ENCODE measurements around the gene CSNK1E.

DNA sequence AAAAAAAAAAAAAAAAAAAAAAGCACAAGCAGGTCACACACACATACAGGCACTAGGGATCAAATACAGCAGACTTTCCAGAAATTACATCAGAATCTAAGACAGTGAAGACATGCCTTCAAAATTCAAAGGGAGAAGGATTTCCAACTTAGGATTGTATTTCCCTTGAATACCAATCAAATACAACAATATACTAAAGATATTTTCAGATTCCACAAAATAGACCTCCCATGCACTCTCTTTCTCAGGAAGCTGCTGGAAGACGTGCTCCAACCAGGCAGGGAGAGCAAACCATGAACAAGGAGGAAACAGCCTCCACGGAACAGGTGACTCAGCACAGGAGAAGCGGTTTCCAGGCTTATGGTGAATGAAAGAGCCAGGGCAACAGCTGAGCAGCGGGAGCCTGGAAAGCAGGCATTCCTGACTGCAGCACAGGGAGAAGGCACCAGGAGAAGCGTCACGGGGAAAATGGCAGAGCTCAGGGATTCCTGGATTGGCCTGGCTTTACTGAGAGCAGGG is 76.4 kb downstream of the CSNK1E start:
- TF ChIP-seq CTCF (IDR thresholded peaks at IDR 0.05; ENCODE audit: poor library complexity): no peak
- no peak for TF ChIP-seq EZH2phosphoT487 (IDR thresholded peaks at IDR 0.05; ENCODE audit: low read depth, severe bottlenecking, unreplicated experiment)
